A549 treated with CpdA at 1 μM for 4 hours (cell line): Measurements from ENCODE around the gene OR7G1. TPM values are rescaled to one million over a fixed set of nuclear protein-coding genes. Genes with fewer than 3 reads are reported as not detected.

Experiments
- total RNA-seq: library from RNA; stranded (reverse); fragments of 200-300 nt; extraction: Qiagen RNA extraction; gene quantifications from 5 replicates; pipeline ENCODE4 v1.2.3, GENCODE V29; 2022; ENCODE audit warnings: low read depth

The OR7G1 gene
- total RNA-seq: not detected in 5 replicates

GRCh38 chr19:9115307-9115813 is at the start of gene OR7G1:
OR7G1 (minus strand) TSS chr19:9115763; CDS start chr19:9115763, 0 bp downstream.

GRCh38 chr19:9140159-9140874 is 24.8 kb upstream of the OR7G1 start, which contains the start of gene ZNF317:
ZNF317 (plus strand) TSS chr19:9140397; CDS start chr19:9156017, 15,620 bp downstream.

GRCh38 chr19:9126900-9127405 is 11.4 kb upstream of the OR7G1 start, which contains the start of gene OR7G3:
OR7G3 (minus strand) TSS chr19:9126950; CDS start chr19:9126950, 0 bp downstream.

GRCh38 chr19:9107375-9107774 is 8.2 kb downstream of the OR7G1 start, which contains the start of gene OR7G2:
OR7G2 (minus strand) TSS chr19:9107475; CDS start chr19:9103243, 4,232 bp downstream.

GRCh38 chr19:9086761-9087160 is 28.8 kb downstream of the OR7G1 start, which contains the start of gene OR1M1:
OR1M1 (plus strand) TSS chr19:9087061; CDS start chr19:9093245, 6,184 bp downstream.

Other genes with a start within 250 kb of the OR7G1 start
- gene MUC16, start 105.4 kb downstream of the OR7G1 start, total RNA-seq: 0.02 to 0.08 TPM (median 0.03 TPM) in 5 replicates
- not detected in 5 replicates for gene OR1M1, start 28.7 kb downstream of the OR7G1 start, total RNA-seq
- gene OR7G2, start 8.3 kb downstream of the OR7G1 start, total RNA-seq: not detected in 5 replicates
- not detected in 5 replicates for gene OR7G3, start 11.2 kb upstream of the OR7G1 start, total RNA-seq
- gene ZNF317, start 24.6 kb upstream of the OR7G1 start, total RNA-seq: 18.9 to 21.2 TPM (median 19.5 TPM) in 5 replicates
- gene OR7D2, start 63.2 kb upstream of the OR7G1 start, total RNA-seq: not detected in 5 replicates
- not detected in 5 replicates for gene OR7D4, start 103.8 kb upstream of the OR7G1 start, total RNA-seq
- gene OR7E24, start 135.2 kb upstream of the OR7G1 start, total RNA-seq: not detected in 5 replicates
- 0.36 to 1.7 TPM (median 0.87 TPM) in 5 replicates for gene ZNF699, start 194.1 kb upstream of the OR7G1 start, total RNA-seq
- gene ZNF559, start 208.4 kb upstream of the OR7G1 start, total RNA-seq: 5.3 to 7.8 TPM (median 5.7 TPM) in 5 replicates
- gene ZNF177, start 247.2 kb upstream of the OR7G1 start, total RNA-seq: 0.36 to 1.1 TPM (median 0.92 TPM) in 5 replicates